GM23338 (cell line): Measurements from ENCODE around the gene AUH. TPM values are rescaled to one million over a fixed set of nuclear protein-coding genes. Genes with fewer than 3 reads are reported as not detected.

Experiments used
- ATAC-seq: fragments of 200-7000 bp; cut with Tn5 transposase; 3 replicates; pipeline ENCODE4 v1.9.1; 2020
- DNase-seq: peaks from one replicate; pipeline ENCODE4 v3.0.0-alpha.2; 2015; ENCODE audit warnings: low spot score
- H2AFZ ChIP-seq: fragments of 200-600 bp; sonication (generic); 2 replicates; pipeline ENCODE4 v1.8.0; 2016; ENCODE audit warnings: antibody characterized with exemption, mild to moderate bottlenecking, moderate library complexity
- H3F3A ChIP-seq: fragments of 200-600 bp; sonication (generic); replicated peaks from 2 replicates; pipeline ENCODE4 v1.8.0; 2017; ENCODE audit warnings: antibody characterized with exemption, mixed run types, low read depth
- H3K27ac ChIP-seq: fragments of 200-600 bp; sonication (generic); 2 replicates; pipeline ENCODE4 v1.6.1; 2016; ENCODE audit warnings: low read depth
- H3K27me3 ChIP-seq: fragments of 200-600 bp; sonication (generic); 2 replicates; pipeline ENCODE4 v1.8.0; 2016; ENCODE audit warnings: mild to moderate bottlenecking, mixed run types, moderate library complexity; ENCODE audit not compliant: insufficient read depth
- H3K36me3 ChIP-seq: fragments of 200-600 bp; sonication (generic); 2 replicates; pipeline ENCODE4 v1.8.0; 2016; ENCODE audit warnings: mild to moderate bottlenecking; ENCODE audit not compliant: insufficient read depth
- H3K4me1 ChIP-seq: fragments of 200-600 bp; sonication (generic); 2 replicates; pipeline ENCODE4 v1.8.0; 2016; ENCODE audit warnings: mild to moderate bottlenecking, moderate library complexity; ENCODE audit not compliant: insufficient read depth
- H3K4me2 ChIP-seq: fragments of 200-600 bp; sonication (generic); 2 replicates; pipeline ENCODE4 v1.7.1; 2017; ENCODE audit warnings: mixed run types
- H3K4me3 ChIP-seq: fragments of 200-600 bp; sonication (generic); 2 replicates; pipeline ENCODE4 v1.6.1; 2016; ENCODE audit warnings: mixed run types
- H3K79me2 ChIP-seq: fragments of 200-600 bp; sonication (generic); replicated peaks from 2 replicates; pipeline ENCODE4 v1.8.0; 2017; ENCODE audit warnings: mild to moderate bottlenecking; ENCODE audit not compliant: insufficient read depth
- H3K9me2 ChIP-seq: fragments of 200-600 bp; sonication (generic); 2 replicates; pipeline ENCODE4 v1.8.0; 2017; ENCODE audit not compliant: insufficient read depth
- H4K20me1 ChIP-seq: fragments of 200-600 bp; sonication (generic); replicated peaks from 2 replicates; pipeline ENCODE4 v1.8.0; 2017; ENCODE audit warnings: mild to moderate bottlenecking; ENCODE audit not compliant: insufficient read depth
- H3K27ac Mint-ChIP-seq: 2 replicates; pipeline ENCODE4 v1.8.0; 2020; ENCODE audit warnings: inconsistent platforms, mild to moderate bottlenecking, moderate library complexity, mixed read lengths
- H3K27me3 Mint-ChIP-seq: 3 replicates; pipeline ENCODE4 v1.8.0; 2022; ENCODE audit warnings: low read depth, mild to moderate bottlenecking, moderate library complexity, mixed read lengths, inconsistent platforms; ENCODE audit not compliant: insufficient read depth, poor library complexity
- H3K36me3 Mint-ChIP-seq: 3 replicates; pipeline ENCODE4 v1.8.0; 2021; ENCODE audit warnings: low read depth, mild to moderate bottlenecking, inconsistent platforms, moderate library complexity, mixed read lengths
- H3K4me1 Mint-ChIP-seq: 3 replicates; pipeline ENCODE4 v1.8.0; 2020; ENCODE audit warnings: mild to moderate bottlenecking, inconsistent platforms, mixed read lengths
- H3K4me3 Mint-ChIP-seq: 3 replicates; pipeline ENCODE4 v1.8.0; 2021; ENCODE audit warnings: moderate library complexity, mild to moderate bottlenecking, inconsistent platforms, mixed read lengths
- H3K9me3 Mint-ChIP-seq: 3 replicates; pipeline ENCODE4 v1.8.0; 2020; ENCODE audit warnings: moderate library complexity, mild to moderate bottlenecking, inconsistent platforms, mixed read lengths
- CREB1 ChIP-seq: fragments of 250-450 bp; sonication (Bioruptor Pico); IDR thresholded peaks from 2 replicates; pipeline ENCODE4 v1.5.0; 2020; ENCODE audit warnings: low read depth, mild to moderate bottlenecking, moderate library complexity
- CTCF ChIP-seq, 2 experiments: fragments of 200-600 bp in 1 of 2; sonication (generic) in 1 of 2; conservative IDR thresholded peaks; 2 replicates each; pipeline versions ENCODE4 v1.5.1 to v1.6.1; 2016 to 2017; ENCODE audit warnings: antibody characterized with exemption in 2 of 2, low read depth in 2 of 2, mild to moderate bottlenecking in 2 of 2, moderate library complexity in 1 of 2
- ETS1 ChIP-seq: IDR thresholded peaks from 2 replicates; pipeline ENCODE4 v1.6.1; 2016; ENCODE audit warnings: antibody characterized with exemption
- EZH2 ChIP-seq: fragments of 200-600 bp; sonication (generic); IDR thresholded peaks from one replicate; pipeline ENCODE4 v1.8.0; 2017; ENCODE audit warnings: antibody characterized with exemption, mild to moderate bottlenecking, low read depth; ENCODE audit not compliant: unreplicated experiment
- JUNB ChIP-seq: IDR thresholded peaks from one replicate; pipeline ENCODE4 v1.6.1; 2016; ENCODE audit warnings: antibody characterized with exemption; ENCODE audit not compliant: unreplicated experiment
- polyA plus RNA-seq: library from polyadenylated mRNA; unstranded; fragments of >200 nt; fragmentation: Nextera tagmentation; extraction: Ambion mirVana; gene quantifications from 2 replicates; pipeline ENCODE4 v1.2.1, GENCODE V29; 2016
- total RNA-seq: library from RNA; depleted of rRNA; stranded (reverse); fragments of >200 nt; shearing (Covaris generic); gene quantifications from 2 replicates; pipeline ENCODE4 v1.2.3, GENCODE V29; 2014
- TF ChIP-seq, protein P1 (sequence below): IDR thresholded peaks from one replicate; pipeline ENCODE4 v1.6.1; 2018; ENCODE audit warnings: antibody characterized with exemption; ENCODE audit not compliant: unreplicated experiment

AUH gene
- total and polyA plus RNA-seq, 2 experiments from 2014 or later: 28.8 to 34.2 TPM

DNA sequence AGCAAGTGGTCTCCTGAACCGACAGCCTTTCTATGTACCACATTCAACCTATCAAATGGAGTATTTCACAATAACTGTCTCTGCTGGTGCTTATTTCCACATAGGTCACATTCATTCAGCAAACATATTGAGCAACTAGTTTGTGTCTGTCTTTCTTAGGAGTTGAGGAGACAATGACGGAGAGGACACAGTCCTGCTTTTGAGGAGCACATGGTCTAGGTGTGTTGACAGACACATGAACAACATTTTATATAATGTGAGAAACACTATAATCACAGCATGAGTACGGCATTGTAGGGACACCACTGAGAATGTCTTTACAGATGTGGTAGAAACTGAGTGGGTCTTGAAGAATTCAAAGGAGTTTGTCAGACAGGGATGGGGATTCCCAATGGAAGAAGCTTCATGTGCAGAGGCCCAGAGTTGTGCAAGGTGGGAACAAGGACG lies 33.4 kb upstream of the AUH start (continued):
- TF ChIP-seq EZH2 (no peak), JUNB (no peak)

DNA sequence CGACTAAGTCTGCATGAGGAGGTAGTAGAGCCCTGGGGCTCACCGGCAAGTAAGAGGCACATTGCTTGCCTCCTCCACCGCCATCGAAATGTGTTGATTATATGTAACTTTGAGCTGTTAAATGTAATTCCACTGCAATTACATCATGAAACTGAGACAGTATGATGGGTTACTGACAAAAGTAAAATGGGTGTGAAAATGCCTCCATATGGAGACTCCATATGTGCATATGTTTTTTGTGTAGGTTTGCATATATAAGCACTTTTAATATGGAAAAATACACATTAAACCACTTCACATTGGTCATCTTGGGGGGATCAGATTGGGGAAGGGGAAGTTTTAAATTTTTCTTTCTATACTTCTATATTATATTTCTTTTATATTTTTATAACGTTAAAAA lies 32.1 kb upstream of the AUH start:
- no peaks in the 10 kb centered on the region for H3K79me2 ChIP-seq
- H3K27ac ChIP-seq: no peak overlapping the region
- no peak overlapping the region for H3K4me2 ChIP-seq
- no peak overlapping the region for H3K4me3 ChIP-seq
- H3K27me3 Mint-ChIP-seq: no peaks in the 10 kb centered on the region
- H3K4me1 Mint-ChIP-seq: no peaks in the 10 kb centered on the region
- no peaks in the 10 kb centered on the region for H3F3A ChIP-seq
- ATAC-seq (no peak), DNase-seq (no peak)
- no peaks in the 10 kb centered on the region for H3K9me2 ChIP-seq
- no peak overlapping the region for H3K27ac Mint-ChIP-seq
- no peaks in the 10 kb centered on the region for H4K20me1 ChIP-seq
- no peaks in the 10 kb centered on the region for H3K4me1 ChIP-seq
- no peaks in the 10 kb centered on the region for H3K27me3 ChIP-seq
- no peaks in the 10 kb centered on the region for H3K36me3 Mint-ChIP-seq
- no peak overlapping the region; the same call in 1 of the 2 replicates for H2AFZ ChIP-seq
- TF ChIP-seq, protein P1, sequence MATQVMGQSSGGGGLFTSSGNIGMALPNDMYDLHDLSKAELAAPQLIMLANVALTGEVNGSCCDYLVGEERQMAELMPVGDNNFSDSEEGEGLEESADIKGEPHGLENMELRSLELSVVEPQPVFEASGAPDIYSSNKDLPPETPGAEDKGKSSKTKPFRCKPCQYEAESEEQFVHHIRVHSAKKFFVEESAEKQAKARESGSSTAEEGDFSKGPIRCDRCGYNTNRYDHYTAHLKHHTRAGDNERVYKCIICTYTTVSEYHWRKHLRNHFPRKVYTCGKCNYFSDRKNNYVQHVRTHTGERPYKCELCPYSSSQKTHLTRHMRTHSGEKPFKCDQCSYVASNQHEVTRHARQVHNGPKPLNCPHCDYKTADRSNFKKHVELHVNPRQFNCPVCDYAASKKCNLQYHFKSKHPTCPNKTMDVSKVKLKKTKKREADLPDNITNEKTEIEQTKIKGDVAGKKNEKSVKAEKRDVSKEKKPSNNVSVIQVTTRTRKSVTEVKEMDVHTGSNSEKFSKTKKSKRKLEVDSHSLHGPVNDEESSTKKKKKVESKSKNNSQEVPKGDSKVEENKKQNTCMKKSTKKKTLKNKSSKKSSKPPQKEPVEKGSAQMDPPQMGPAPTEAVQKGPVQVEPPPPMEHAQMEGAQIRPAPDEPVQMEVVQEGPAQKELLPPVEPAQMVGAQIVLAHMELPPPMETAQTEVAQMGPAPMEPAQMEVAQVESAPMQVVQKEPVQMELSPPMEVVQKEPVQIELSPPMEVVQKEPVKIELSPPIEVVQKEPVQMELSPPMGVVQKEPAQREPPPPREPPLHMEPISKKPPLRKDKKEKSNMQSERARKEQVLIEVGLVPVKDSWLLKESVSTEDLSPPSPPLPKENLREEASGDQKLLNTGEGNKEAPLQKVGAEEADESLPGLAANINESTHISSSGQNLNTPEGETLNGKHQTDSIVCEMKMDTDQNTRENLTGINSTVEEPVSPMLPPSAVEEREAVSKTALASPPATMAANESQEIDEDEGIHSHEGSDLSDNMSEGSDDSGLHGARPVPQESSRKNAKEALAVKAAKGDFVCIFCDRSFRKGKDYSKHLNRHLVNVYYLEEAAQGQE: no peak
- no peak for TF ChIP-seq CREB1 (CRISPR knock-in tag)
- TF ChIP-seq ETS1: no peak
- H3K4me3 Mint-ChIP-seq: no peak overlapping the region
- H3K36me3 ChIP-seq: no peaks in the 10 kb centered on the region
- no peaks in the 10 kb centered on the region for H3K9me3 Mint-ChIP-seq

DNA sequence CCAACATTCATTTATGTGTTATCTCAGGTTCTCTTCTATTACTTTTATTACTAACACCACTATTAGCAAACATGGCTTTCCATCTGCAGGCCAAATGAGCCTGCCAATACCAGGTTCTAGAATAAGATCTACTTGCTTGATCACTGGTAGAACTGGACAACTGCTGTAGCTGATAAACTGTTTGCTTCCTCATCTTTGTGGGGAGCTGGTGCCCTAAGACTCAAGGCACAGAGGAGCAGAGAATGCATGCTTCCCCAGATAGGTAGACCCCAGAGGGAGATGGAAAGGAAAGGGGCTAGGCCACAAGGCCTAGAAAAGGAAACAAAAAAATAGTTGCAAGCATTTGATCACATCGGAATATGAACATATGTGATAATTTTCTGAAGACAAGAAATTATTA lies 30.7 kb upstream of the AUH start:
- no peaks in the 10 kb centered on the region for H3K9me3 Mint-ChIP-seq
- no peaks in the 10 kb centered on the region for H3F3A ChIP-seq
- ATAC-seq (no peak), DNase-seq (no peak)
- no peaks in the 10 kb centered on the region for H3K4me1 ChIP-seq
- no peaks in the 10 kb centered on the region for H3K36me3 Mint-ChIP-seq
- H3K4me3 Mint-ChIP-seq: no peak overlapping the region
- no peaks in the 10 kb centered on the region for H3K27me3 Mint-ChIP-seq
- no peak overlapping the region for H3K27ac ChIP-seq
- no peaks in the 10 kb centered on the region for H3K27me3 ChIP-seq
- no peak overlapping the region for H2AFZ ChIP-seq
- H3K36me3 ChIP-seq: no peaks in the 10 kb centered on the region
- no peak overlapping the region for H3K27ac Mint-ChIP-seq
- TF ChIP-seq CTCF (conservative IDR thresholded peaks at IDR 0.05; ENCODE audit: low read depth in 2 of 2): no peak
- H3K4me2 ChIP-seq: no peak overlapping the region
- H4K20me1 ChIP-seq: no peaks in the 10 kb centered on the region
- no peaks in the 10 kb centered on the region for H3K4me1 Mint-ChIP-seq
- no peaks in the 10 kb centered on the region for H3K9me2 ChIP-seq
- H3K4me3 ChIP-seq: no peak overlapping the region
- H3K79me2 ChIP-seq: no peaks in the 10 kb centered on the region
